K562 (cell line): ENCODE results near the gene SNRPA. TPM values are rescaled to one million over a fixed set of nuclear protein-coding genes. Genes with fewer than 3 reads are reported as not detected.

Source experiments
- ARHGAP35 ChIP-seq: fragments of 450-650 bp; IDR thresholded peaks from 2 replicates; pipeline ENCODE4 v1.6.1; 2018; ENCODE audit not compliant: partially characterized antibody
- ARID1B ChIP-seq: fragments of 450-650 bp; IDR thresholded peaks from 2 replicates; pipeline ENCODE4 v1.6.1; 2016; ENCODE audit warnings: antibody characterized with exemption, mild to moderate bottlenecking, inconsistent platforms
- CREBBP ChIP-seq: IDR thresholded peaks from one replicate; pipeline ENCODE4 v1.6.1; 2012; ENCODE audit warnings: low read depth, mild to moderate bottlenecking, control low read depth, inconsistent platforms, low read length
- EGR1 ChIP-seq: fragments of 450-650 bp; conservative IDR thresholded peaks from 2 replicates; pipeline ENCODE4 v1.6.1; 2017; ENCODE audit warnings: mild to moderate bottlenecking
- EZH2 ChIP-seq: IDR thresholded peaks from 2 replicates; pipeline ENCODE4 v1.6.1; 2012; ENCODE audit warnings: low read depth, mild to moderate bottlenecking, inconsistent platforms, low read length, borderline replicate concordance
- FOXJ2 ChIP-seq: fragments of 200-800 bp; sonication (Bioruptor generic); IDR thresholded peaks from 2 replicates; pipeline ENCODE4 v1.6.1; 2016; ENCODE audit warnings: missing genetic modification characterization, missing compliant biosample characterization
- FOXJ3 ChIP-seq: sonication (generic); formaldehyde crosslinking; IDR thresholded peaks from 2 replicates; pipeline ENCODE4 v1.4.0; 2020; ENCODE audit warnings: mild to moderate bottlenecking, missing genetic modification reagents
- RFX5 ChIP-seq: IDR thresholded peaks from 2 replicates; pipeline ENCODE4 v1.6.1; 2011; ENCODE audit warnings: low read depth, mild to moderate bottlenecking, improper control_type of control experiment, low read length
- SNIP1 ChIP-seq: fragments of 450-650 bp; IDR thresholded peaks from 2 replicates; pipeline ENCODE4 v1.7.1; 2017; ENCODE audit warnings: low read depth, mild to moderate bottlenecking
- SREBF1 ChIP-seq: fragments of 150-350 bp; IDR thresholded peaks from 2 replicates; pipeline ENCODE4 v1.6.1; 2014; ENCODE audit warnings: antibody characterized with exemption, low read depth, low read length, borderline replicate concordance
- ZBTB1 ChIP-seq: sonication (generic); formaldehyde crosslinking; IDR thresholded peaks from 2 replicates; pipeline ENCODE4 v1.8.1; 2023; ENCODE audit warnings: missing genetic modification reagents, low read depth, mild to moderate bottlenecking, borderline replicate concordance
- ZNF212 ChIP-seq: fragments of 450-650 bp; formaldehyde crosslinking; IDR thresholded peaks from 2 replicates; pipeline ENCODE4 v1.4.0; 2020; ENCODE audit warnings: mild to moderate bottlenecking
- ZNF23 ChIP-seq: fragments of 250-450 bp; sonication (Bioruptor Pico); IDR thresholded peaks from 2 replicates; pipeline ENCODE4 v1.4.0; 2020; ENCODE audit warnings: mild to moderate bottlenecking
- ZNF41 ChIP-seq: fragments of 250-450 bp; sonication (Bioruptor Pico); conservative IDR thresholded peaks from 2 replicates; pipeline ENCODE4 v1.4.0; 2020; ENCODE audit warnings: mild to moderate bottlenecking
- ZNF584 ChIP-seq: fragments of 200-800 bp; sonication (Bioruptor generic); IDR thresholded peaks from 2 replicates; pipeline ENCODE4 v1.6.1; 2016; ENCODE audit warnings: low read depth, mild to moderate bottlenecking, missing genetic modification characterization, missing compliant biosample characterization
- ZNF644 ChIP-seq: fragments of 200-800 bp; sonication (Bioruptor generic); IDR thresholded peaks from 2 replicates; pipeline ENCODE4 v1.6.1; 2016; ENCODE audit warnings: low read depth, missing genetic modification characterization, missing compliant biosample characterization
- ZNF699 ChIP-seq: fragments of 250-450 bp; sonication (Bioruptor Pico); IDR thresholded peaks from 2 replicates; pipeline ENCODE4 v1.8.0; 2021; ENCODE audit warnings: mild to moderate bottlenecking, moderate library complexity; ENCODE audit not compliant: insufficient replicate concordance
- polyA plus RNA-seq, 8 experiments: library from polyadenylated mRNA; depleted of rRNA in 4 of 8; stranded (reverse) in 5 of 8; unstranded in 3 of 8; fragments of >200 nt; fragmentation: Nextera tagmentation in 2 of 8; fragmentation: Illumina TruSeq in 1 of 8; extraction: Ambion mirVana in 2 of 8; extraction: Trizol in 1 of 8; gene quantifications; 2 replicates each; pipeline versions ENCODE4 v1.2.1 to v1.2.3, GENCODE V29; 2011 to 2014; ENCODE audit warnings: inconsistent platforms in 1 of 8, missing spikeins in 1 of 8
- total RNA-seq, 7 experiments: library from RNA; depleted of rRNA in 6 of 7; stranded (reverse); fragments of >200 nt in 6 of 7; fragmentation: Illumina TruSeq in 2 of 7; extraction: Trizol in 2 of 7; gene quantifications; 2 replicates each; pipeline versions ENCODE4 v1.2.1 to v1.2.3, GENCODE V29; 2011 to 2021; ENCODE audit warnings: low replicate concordance in 1 of 7
- TF ChIP-seq, protein P1 (sequence below): fragments of 250-450 bp; sonication (Bioruptor Pico); IDR thresholded peaks from 2 replicates; pipeline ENCODE4 v1.4.0; 2020; ENCODE audit warnings: mild to moderate bottlenecking, moderate library complexity
- TF ChIP-seq, protein P2 (sequence below): fragments of 450-650 bp; IDR thresholded peaks from 2 replicates; pipeline ENCODE4 v1.6.1; 2018; ENCODE audit warnings: mild to moderate bottlenecking, low read depth; ENCODE audit not compliant: partially characterized antibody
- TF ChIP-seq, protein P3 (sequence below), 2 experiments: fragments of 250-450 bp in 1 of 2; fragments of 450-650 bp in 1 of 2; sonication (Bioruptor Pico) in 1 of 2; IDR thresholded peaks; 2 replicates each; pipeline versions ENCODE4 v1.6.1 to v1.8.0; 2016 to 2021; ENCODE audit warnings: mild to moderate bottlenecking in 2 of 2, moderate library complexity in 2 of 2, missing compliant biosample characterization in 1 of 2, missing genetic modification characterization in 1 of 2
- TF ChIP-seq, protein P4 (sequence below): fragments of 450-650 bp; IDR thresholded peaks from 2 replicates; pipeline ENCODE4 v1.6.1; 2016; ENCODE audit warnings: mild to moderate bottlenecking

The SNRPA gene
- total and polyA plus RNA-seq, 9 of the 15 experiments (the other 6 are each of a cell fraction or from before 2014, with no cell fraction given), result 16.3 to 311 (median 193) TPM

DNA sequence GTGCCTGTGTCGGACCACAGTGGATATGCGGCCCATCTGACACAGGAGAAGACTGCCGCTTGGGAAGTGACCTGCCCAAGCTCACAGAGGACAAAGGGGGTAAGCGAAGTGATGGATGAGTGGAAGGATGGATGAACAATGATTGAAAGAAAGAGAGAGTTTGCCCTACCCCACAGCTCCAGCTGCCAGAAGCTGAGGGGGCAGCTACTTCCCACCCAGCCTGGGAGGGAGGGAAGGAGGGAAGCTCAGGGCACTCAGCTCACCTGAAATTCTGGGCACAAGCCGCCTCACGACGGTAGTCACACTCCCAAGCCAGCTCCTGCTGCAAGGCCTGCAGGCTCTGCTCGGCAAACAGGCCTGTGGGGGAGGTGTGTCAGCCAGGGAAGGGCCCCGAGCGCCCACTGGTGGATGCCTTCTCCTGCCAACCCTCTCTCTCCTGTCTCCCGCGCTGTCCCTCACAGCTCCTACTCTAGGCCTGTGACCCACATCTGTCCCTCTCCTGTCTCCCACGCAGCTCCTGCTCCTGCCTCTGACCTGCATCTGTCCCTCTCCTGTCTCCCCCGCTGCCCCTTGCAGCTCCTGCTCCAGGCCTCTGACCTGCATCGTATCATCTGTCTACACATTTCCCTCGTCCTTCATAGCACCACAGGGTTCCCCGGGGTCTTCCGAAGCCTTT lies 48.5 kb upstream of the SNRPA start (continued):
- TF ChIP-seq FOXJ2 (no peak), ZNF212 (CRISPR knock-in tag) (no peak), ARID1B (peak; percentile 41), ZBTB1 (CRISPR knock-in tag) (no peak), ZNF699 (CRISPR knock-in tag) (no peak), ARHGAP35 (no peak), EGR1 (peak; percentile 77), SNIP1 (no peak), ZNF23 (CRISPR knock-in tag) (no peak), ZNF584 (no peak), EZH2 (no peak), ZNF644 (tag) (no peak), RFX5 (no peak), FOXJ3 (CRISPR knock-in tag) (no peak), CREBBP (no peak), ZNF41 (CRISPR knock-in tag) (no peak), SREBF1 (no peak)
- TF ChIP-seq, protein P1, sequence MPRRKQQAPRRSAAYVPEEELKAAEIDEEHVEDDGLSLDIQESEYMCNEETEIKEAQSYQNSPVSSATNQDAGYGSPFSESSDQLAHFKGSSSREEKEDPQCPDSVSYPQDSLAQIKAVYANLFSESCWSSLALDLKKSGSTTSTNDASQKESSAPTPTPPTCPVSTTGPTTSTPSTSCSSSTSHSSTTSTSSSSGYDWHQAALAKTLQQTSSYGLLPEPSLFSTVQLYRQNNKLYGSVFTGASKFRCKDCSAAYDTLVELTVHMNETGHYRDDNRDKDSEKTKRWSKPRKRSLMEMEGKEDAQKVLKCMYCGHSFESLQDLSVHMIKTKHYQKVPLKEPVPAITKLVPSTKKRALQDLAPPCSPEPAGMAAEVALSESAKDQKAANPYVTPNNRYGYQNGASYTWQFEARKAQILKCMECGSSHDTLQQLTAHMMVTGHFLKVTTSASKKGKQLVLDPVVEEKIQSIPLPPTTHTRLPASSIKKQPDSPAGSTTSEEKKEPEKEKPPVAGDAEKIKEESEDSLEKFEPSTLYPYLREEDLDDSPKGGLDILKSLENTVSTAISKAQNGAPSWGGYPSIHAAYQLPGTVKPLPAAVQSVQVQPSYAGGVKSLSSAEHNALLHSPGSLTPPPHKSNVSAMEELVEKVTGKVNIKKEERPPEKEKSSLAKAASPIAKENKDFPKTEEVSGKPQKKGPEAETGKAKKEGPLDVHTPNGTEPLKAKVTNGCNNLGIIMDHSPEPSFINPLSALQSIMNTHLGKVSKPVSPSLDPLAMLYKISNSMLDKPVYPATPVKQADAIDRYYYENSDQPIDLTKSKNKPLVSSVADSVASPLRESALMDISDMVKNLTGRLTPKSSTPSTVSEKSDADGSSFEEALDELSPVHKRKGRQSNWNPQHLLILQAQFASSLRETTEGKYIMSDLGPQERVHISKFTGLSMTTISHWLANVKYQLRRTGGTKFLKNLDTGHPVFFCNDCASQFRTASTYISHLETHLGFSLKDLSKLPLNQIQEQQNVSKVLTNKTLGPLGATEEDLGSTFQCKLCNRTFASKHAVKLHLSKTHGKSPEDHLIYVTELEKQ (CRISPR knock-in tag), result no peak
- TF ChIP-seq, protein P2, sequence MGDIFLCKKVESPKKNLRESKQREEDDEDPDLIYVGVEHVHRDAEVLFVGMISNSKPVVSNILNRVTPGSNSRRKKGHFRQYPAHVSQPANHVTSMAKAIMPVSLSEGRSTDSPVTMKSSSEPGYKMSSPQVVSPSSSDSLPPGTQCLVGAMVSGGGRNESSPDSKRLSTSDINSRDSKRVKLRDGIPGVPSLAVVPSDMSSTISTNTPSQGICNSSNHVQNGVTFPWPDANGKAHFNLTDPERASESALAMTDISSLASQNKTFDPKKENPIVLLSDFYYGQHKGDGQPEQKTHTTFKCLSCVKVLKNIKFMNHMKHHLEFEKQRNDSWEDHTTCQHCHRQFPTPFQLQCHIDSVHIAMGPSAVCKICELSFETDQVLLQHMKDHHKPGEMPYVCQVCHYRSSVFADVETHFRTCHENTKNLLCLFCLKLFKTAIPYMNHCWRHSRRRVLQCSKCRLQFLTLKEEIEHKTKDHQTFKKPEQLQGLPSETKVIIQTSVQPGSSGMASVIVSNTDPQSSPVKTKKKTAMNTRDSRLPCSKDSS, result no peak
- TF ChIP-seq, protein P3, sequence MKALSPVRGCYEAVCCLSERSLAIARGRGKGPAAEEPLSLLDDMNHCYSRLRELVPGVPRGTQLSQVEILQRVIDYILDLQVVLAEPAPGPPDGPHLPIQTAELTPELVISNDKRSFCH (CRISPR knock-in tag; IDR thresholded peaks at IDR 0.05), result no peak
- TF ChIP-seq, protein P3 (tag; IDR thresholded peaks at IDR 0.05), result no peak
- TF ChIP-seq, protein P4, sequence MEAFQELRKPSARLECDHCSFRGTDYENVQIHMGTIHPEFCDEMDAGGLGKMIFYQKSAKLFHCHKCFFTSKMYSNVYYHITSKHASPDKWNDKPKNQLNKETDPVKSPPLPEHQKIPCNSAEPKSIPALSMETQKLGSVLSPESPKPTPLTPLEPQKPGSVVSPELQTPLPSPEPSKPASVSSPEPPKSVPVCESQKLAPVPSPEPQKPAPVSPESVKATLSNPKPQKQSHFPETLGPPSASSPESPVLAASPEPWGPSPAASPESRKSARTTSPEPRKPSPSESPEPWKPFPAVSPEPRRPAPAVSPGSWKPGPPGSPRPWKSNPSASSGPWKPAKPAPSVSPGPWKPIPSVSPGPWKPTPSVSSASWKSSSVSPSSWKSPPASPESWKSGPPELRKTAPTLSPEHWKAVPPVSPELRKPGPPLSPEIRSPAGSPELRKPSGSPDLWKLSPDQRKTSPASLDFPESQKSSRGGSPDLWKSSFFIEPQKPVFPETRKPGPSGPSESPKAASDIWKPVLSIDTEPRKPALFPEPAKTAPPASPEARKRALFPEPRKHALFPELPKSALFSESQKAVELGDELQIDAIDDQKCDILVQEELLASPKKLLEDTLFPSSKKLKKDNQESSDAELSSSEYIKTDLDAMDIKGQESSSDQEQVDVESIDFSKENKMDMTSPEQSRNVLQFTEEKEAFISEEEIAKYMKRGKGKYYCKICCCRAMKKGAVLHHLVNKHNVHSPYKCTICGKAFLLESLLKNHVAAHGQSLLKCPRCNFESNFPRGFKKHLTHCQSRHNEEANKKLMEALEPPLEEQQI, result no peak
